Activated T-cell treated with anti-CD3 and anti-CD28 coated beads, Interleukin-2, amount 50 U/mL, for 72 hours (primary cell): ENCODE results near the gene SLC46A2. TPM values are rescaled to one million over a fixed set of nuclear protein-coding genes. Genes with fewer than 3 reads are reported as not detected.

Source experiments
- ATAC-seq, 2 donors: fragments of 150-1000 bp; cut with Tn5 transposase; replicated peaks in 1 of 2; 2 replicates each; pipeline ENCODE4 v1.10.0; 2021; ENCODE audit warnings: moderate library complexity in 2 of 2, mild to moderate bottlenecking in 1 of 2
- DNase-seq, 2 donors: peaks; one replicate each; pipeline ENCODE4 v3.0.0; 2021 to 2022; ENCODE audit warnings: mixed read lengths in 1 of 2
- H3K27ac Mint-ChIP-seq: one replicate; pipeline ENCODE4 v1.8.0; 2022; ENCODE audit warnings: mild to moderate bottlenecking, moderate library complexity, mixed read lengths
- H3K27me3 Mint-ChIP-seq: one replicate; pipeline ENCODE4 v1.8.0; 2022; ENCODE audit warnings: low read depth, mixed read lengths
- H3K36me3 Mint-ChIP-seq, 2 donors: one replicate each; pipeline ENCODE4 v1.8.0; 2022; ENCODE audit warnings: mixed read lengths in 2 of 2, mild to moderate bottlenecking in 1 of 2; ENCODE audit not compliant: insufficient read depth in 2 of 2
- H3K4me1 Mint-ChIP-seq: one replicate; pipeline ENCODE4 v1.8.0; 2022; ENCODE audit warnings: low read depth, mixed read lengths
- H3K4me3 Mint-ChIP-seq, 2 donors: one replicate each; pipeline ENCODE4 v1.8.0; 2022; ENCODE audit warnings: mild to moderate bottlenecking in 2 of 2, mixed read lengths in 2 of 2, moderate library complexity in 2 of 2
- H3K9me3 Mint-ChIP-seq, 2 donors: one replicate each; pipeline ENCODE4 v1.8.0; 2022; ENCODE audit warnings: mixed read lengths in 2 of 2
- total RNA-seq, 2 donors: library from RNA; stranded (reverse); gene quantifications; one replicate each; pipeline ENCODE4 v1.2.3, GENCODE V29; 2022

The SLC46A2 gene
- total RNA-seq, 2 donors from 2014 or later, result not detected

DNA sequence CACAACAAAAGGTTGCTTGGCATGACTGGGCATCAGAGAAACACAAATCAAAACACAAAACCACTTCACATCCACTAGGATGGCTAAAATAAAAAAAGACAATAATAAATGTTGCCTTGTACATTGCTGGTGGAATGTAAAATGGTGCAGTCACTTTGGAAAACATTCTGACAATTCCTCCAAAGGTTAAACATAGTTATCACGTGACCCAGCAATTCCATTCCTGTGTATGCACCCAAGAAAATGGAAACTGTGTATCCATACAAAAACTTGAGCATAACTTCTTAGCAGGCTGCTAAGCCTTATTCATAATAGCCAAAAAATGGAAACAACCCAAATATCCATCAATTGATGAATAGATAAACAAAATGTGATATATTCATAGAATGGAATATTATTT, 10.2 kb upstream of the SLC46A2 start:
- H3K27me3 Mint-ChIP-seq, result peaks cover 47% of the 10 kb centered on the region
- peaks cover 1% of the 10 kb centered on the region in 2 donors for H3K9me3 Mint-ChIP-seq
- no peak for DNase-seq
- H3K4me1 Mint-ChIP-seq, result no peaks in the 10 kb centered on the region
- H3K36me3 Mint-ChIP-seq, result no peaks in the 10 kb centered on the region
- no peak for ATAC-seq
- H3K27ac Mint-ChIP-seq, result no peak overlapping the region
- no peak overlapping the region for H3K4me3 Mint-ChIP-seq

GRCh38 chr9:112900488-112900887, 9.8 kb upstream of the SLC46A2 start:
- ATAC-seq, result no peak
- H3K4me1 Mint-ChIP-seq, result no peaks in the 10 kb centered on the region
- H3K36me3 Mint-ChIP-seq, result no peaks in the 10 kb centered on the region
- no peak for DNase-seq
- peaks cover 2 to 4% of the 10 kb centered on the region in 2 donors for H3K9me3 Mint-ChIP-seq
- H3K4me3 Mint-ChIP-seq, result no peak overlapping the region
- H3K27me3 Mint-ChIP-seq, result peaks cover 49% of the 10 kb centered on the region
- no peak overlapping the region for H3K27ac Mint-ChIP-seq

DNA sequence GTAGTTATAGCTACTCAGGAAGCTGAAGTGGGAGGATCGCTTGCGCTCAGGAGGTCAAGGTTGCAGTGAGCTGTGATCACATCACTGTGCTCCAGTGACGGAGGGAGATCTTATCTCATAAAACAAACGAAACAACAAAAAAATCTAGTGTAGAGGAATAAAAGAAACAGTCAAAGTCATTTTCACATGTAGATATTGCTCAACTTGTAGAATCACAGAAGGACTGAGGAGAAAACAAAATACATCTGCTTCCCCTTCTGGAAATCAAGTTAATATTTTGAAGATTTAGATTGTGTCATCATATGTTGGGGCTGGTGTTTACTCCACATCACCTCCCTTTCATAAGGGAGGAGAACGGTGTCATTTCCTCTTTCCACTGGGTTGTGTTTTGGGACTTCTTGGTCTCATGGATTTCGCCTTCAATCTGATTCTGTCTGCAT, 8.2 kb upstream of the SLC46A2 start:
- H3K27me3 Mint-ChIP-seq, result peaks cover 49% of the 10 kb centered on the region
- H3K4me1 Mint-ChIP-seq, result no peaks in the 10 kb centered on the region
- peaks cover 2 to 4% of the 10 kb centered on the region in 2 donors for H3K9me3 Mint-ChIP-seq
- H3K4me3 Mint-ChIP-seq, result no peak overlapping the region
- no peak for DNase-seq
- no peaks in the 10 kb centered on the region for H3K36me3 Mint-ChIP-seq
- no peak for ATAC-seq
- no peak overlapping the region for H3K27ac Mint-ChIP-seq

GRCh38 chr9:112896131-112896530, 5.5 kb upstream of the SLC46A2 start:
- Mint-ChIP-seq H3K27me3 (peaks cover 54% of the 10 kb centered on the region), H3K4me3 (no peak overlapping the region), H3K36me3 (no peaks in the 10 kb centered on the region), H3K4me1 (no peaks in the 10 kb centered on the region), H3K27ac (no peak overlapping the region), H3K9me3 (peaks cover 2 to 4% of the 10 kb centered on the region in 2 donors)
- DNase-seq (no peak), ATAC-seq (no peak)

DNA sequence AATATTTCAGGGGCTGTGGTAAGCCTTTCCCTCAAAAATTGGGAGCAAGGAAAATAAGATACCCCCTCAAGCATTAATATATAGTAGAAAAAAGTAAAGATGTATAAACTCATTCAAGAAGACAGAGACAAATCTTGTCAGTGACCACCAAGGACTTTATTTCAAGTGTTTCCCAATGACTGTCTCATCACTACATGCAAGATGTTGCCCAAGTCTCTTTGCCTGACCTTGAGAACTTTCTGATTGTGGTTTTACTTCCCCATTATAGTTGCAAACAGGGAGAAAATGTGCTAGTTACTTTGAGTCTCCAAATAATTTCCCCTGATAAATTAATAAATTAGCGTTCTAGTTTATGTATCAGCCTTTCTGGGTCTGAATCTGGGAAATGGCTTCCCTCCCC, 4.0 kb upstream of the SLC46A2 start:
- peaks cover 2 to 4% of the 10 kb centered on the region in 2 donors for H3K9me3 Mint-ChIP-seq
- DNase-seq, result no peak
- H3K27me3 Mint-ChIP-seq, result peaks cover 54% of the 10 kb centered on the region
- no peaks in the 10 kb centered on the region for H3K4me1 Mint-ChIP-seq
- no peak overlapping the region for H3K27ac Mint-ChIP-seq
- no peak overlapping the region for H3K4me3 Mint-ChIP-seq
- no peak for ATAC-seq
- H3K36me3 Mint-ChIP-seq, result no peaks in the 10 kb centered on the region

- H3K9me3 Mint-ChIP-seq, result peaks cover 2 to 4% of the 10 kb centered on the region in 2 donors
- no peak for DNase-seq
- no peak overlapping the region for H3K27ac Mint-ChIP-seq
- peaks cover 58% of the 10 kb centered on the region for H3K27me3 Mint-ChIP-seq
- H3K36me3 Mint-ChIP-seq, result no peaks in the 10 kb centered on the region
- H3K4me1 Mint-ChIP-seq, result no peaks in the 10 kb centered on the region
- H3K4me3 Mint-ChIP-seq, result no peak overlapping the region
- no peak for ATAC-seq
Observed at GRCh38 chr9:112894041-112894440, 3.4 kb upstream of the SLC46A2 start.

DNA sequence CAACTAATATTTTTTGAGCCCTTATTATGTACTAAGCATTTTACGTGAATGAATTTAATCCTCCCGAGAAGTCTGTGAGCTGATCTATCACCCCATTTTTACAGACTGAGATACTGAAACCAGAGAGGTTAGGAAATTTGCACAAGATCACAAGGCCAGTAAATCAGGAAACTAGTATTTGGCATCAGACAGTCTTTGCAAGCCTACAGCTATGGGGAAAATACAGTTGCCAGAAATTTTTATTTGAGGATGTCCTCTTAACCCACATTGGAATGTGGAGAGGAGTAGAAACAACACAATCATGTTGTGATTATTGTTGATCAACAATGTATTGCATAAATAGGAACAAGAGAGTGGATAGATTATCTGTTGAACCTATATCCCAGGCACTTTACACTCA, 2.3 kb upstream of the SLC46A2 start:
- Mint-ChIP-seq H3K27ac (no peak overlapping the region), H3K36me3 (no peaks in the 10 kb centered on the region), H3K9me3 (peaks cover 2 to 4% of the 10 kb centered on the region in 2 donors), H3K4me1 (no peaks in the 10 kb centered on the region), H3K4me3 (no peak overlapping the region), H3K27me3 (peaks cover 50% of the 10 kb centered on the region)
- ATAC-seq (no peak), DNase-seq (no peak)

DNA sequence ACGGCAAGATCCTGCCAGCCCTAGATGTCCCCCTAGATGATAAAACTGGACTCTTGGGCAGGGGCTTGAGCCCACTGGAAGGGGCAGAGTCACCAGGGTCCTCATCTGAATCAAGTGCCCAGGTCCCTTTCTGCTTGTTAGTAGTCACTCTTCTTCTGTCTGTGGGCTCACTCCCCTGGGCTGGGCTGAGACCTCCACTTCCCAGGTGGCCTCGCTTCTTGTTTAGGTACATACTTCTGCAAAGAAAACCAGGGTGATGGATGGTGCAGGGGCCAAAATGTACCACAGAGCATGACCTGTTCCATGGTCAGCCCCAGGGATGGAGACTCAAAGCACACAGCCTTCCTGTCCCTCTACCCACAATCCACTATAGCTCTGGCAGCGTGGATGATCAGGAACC, 845 bp upstream of the SLC46A2 start:
- ATAC-seq (no peak), DNase-seq (no peak)
- no peak overlapping the region for H3K27ac Mint-ChIP-seq
- peaks cover 41% of the 10 kb centered on the region for H3K27me3 Mint-ChIP-seq
- H3K36me3 Mint-ChIP-seq, result no peaks in the 10 kb centered on the region
- H3K4me1 Mint-ChIP-seq, result no peaks in the 10 kb centered on the region
- peaks cover 2 to 4% of the 10 kb centered on the region in 2 donors for H3K9me3 Mint-ChIP-seq
- no peak overlapping the region for H3K4me3 Mint-ChIP-seq

DNA sequence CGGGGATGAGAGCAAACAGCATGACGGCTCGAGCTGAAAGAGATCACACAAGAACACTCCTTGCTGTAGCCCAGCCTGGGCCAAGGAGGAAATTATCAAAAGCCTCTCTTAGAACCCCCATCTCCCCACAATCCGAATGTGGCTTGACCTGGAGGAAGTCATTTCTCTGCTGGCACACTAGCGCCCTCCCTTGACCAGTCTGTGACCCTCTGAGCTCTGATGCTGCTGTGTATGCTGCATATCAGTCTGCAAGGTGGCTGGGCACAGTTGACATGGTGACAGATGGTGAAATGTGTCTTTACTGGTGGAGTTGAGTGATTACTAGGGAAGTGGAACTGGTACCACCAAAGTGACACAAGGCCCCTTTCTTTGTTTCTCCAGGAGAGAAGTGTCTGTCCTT, 3.3 kb downstream of the SLC46A2 start:
- no peak overlapping the region for H3K27ac Mint-ChIP-seq
- no peaks in the 10 kb centered on the region for H3K4me1 Mint-ChIP-seq
- ATAC-seq, result no peak
- H3K36me3 Mint-ChIP-seq, result no peaks in the 10 kb centered on the region
- no peak for DNase-seq
- peaks cover 23% of the 10 kb centered on the region for H3K27me3 Mint-ChIP-seq
- no peak overlapping the region for H3K4me3 Mint-ChIP-seq
- H3K9me3 Mint-ChIP-seq, result no peaks in the 10 kb centered on the region

DNA sequence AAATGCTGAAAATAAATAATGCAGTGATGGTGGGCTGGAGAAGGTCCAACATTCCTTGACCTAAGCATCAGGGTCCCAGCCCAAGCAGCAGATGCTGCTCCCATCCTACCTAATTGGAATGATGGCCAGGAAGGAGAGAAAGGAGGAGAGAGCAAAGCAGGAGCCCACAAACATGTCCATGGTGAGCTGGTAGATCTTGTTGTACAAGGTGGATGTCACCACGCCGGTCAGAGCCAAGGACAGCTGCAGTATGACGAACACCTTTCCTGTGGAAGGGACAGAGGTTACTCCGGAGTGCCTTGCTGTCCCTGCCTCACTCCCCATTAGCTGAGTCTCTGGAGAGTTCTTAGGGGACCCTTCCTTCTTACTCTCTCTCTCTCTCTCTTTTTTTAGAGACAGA, 4.3 kb downstream of the SLC46A2 start:
- Mint-ChIP-seq H3K9me3 (no peaks in the 10 kb centered on the region), H3K4me1 (no peaks in the 10 kb centered on the region), H3K27me3 (peaks cover 13% of the 10 kb centered on the region), H3K27ac (no peak overlapping the region), H3K36me3 (no peaks in the 10 kb centered on the region), H3K4me3 (no peak overlapping the region)
- no peak for ATAC-seq
- DNase-seq, result no peak

DNA sequence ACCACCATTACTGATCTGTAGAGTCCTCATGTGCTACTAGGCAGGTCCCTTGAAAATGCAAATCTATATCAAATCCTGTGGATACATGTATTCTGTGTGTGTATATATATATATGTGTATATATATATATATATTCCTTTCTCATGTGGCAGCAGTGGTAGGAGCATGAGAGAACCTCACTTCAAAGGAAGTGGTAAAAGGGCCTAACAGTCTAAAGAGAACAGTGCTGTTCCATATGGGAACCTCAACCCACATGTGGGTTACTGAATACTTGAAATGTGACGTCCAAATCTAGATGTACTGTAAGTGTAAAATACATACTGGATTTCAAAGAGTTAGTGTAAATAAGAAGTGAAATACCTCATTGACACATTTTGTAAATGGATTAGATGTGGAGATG, 5.4 kb downstream of the SLC46A2 start:
- peaks cover 11% of the 10 kb centered on the region for H3K27me3 Mint-ChIP-seq
- no peaks in the 10 kb centered on the region for H3K4me1 Mint-ChIP-seq
- H3K27ac Mint-ChIP-seq, result no peak overlapping the region
- DNase-seq, result no peak
- H3K36me3 Mint-ChIP-seq, result no peaks in the 10 kb centered on the region
- no peaks in the 10 kb centered on the region for H3K9me3 Mint-ChIP-seq
- H3K4me3 Mint-ChIP-seq, result no peak overlapping the region
- no peak for ATAC-seq

DNA sequence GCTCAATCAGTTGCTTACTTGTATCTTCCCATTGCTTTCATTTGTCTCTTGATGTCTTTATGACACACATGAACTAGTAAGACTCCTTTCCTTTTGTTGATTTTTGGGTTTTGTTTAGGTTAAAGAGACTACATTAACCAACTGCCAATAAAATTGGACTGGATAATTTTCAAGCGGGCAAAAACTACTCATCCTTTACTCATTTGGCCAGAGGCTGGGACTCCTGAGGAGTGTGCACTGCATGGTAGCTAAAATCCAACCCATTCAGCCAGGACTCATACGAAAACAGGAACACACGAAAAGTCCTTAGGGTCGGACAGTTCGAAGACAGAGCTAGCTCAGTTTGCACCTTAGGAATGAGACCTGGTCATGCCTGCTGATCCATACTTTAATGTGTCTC, 6.0 kb downstream of the SLC46A2 start:
- no peaks in the 10 kb centered on the region for H3K9me3 Mint-ChIP-seq
- H3K36me3 Mint-ChIP-seq, result no peaks in the 10 kb centered on the region
- H3K27me3 Mint-ChIP-seq, result peaks cover 5% of the 10 kb centered on the region
- DNase-seq (no peak), ATAC-seq (no peak)
- H3K27ac Mint-ChIP-seq, result no peak overlapping the region
- H3K4me3 Mint-ChIP-seq, result no peak overlapping the region
- H3K4me1 Mint-ChIP-seq, result no peaks in the 10 kb centered on the region

DNA sequence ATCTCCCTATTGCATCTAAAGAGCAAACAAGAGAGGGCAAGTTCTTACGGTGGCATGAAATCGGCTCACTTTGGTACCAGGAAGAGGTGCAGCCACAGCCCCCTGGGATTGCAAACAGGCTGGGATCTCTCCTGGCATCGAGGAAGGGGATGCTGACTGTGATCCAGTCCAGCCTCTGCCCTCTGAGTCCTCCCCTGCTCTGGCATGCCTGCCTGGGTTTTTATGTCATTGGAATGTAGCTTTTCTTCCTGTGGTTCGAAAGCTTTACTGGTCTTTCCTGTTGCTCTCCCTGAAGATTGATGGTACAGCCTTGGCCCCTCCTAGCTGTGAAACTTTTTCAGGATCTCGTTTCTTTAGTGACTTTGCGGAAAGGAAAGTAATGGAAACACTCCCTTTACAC, 6.6 kb downstream of the SLC46A2 start:
- no peak overlapping the region for H3K27ac Mint-ChIP-seq
- no peak overlapping the region for H3K4me3 Mint-ChIP-seq
- H3K27me3 Mint-ChIP-seq, result no peaks in the 10 kb centered on the region
- no peaks in the 10 kb centered on the region for H3K4me1 Mint-ChIP-seq
- ATAC-seq, result no peak
- H3K36me3 Mint-ChIP-seq, result no peaks in the 10 kb centered on the region
- H3K9me3 Mint-ChIP-seq, result no peaks in the 10 kb centered on the region
- no peak for DNase-seq

GRCh38 chr9:112881331-112881730, 9.3 kb downstream of the SLC46A2 start:
- H3K9me3 Mint-ChIP-seq, result no peaks in the 10 kb centered on the region
- peaks cover 0 to under 1% of the 10 kb centered on the region in 2 donors for H3K36me3 Mint-ChIP-seq
- no peak for ATAC-seq
- no peaks in the 10 kb centered on the region for H3K27me3 Mint-ChIP-seq
- no peak overlapping the region for H3K4me3 Mint-ChIP-seq
- H3K27ac Mint-ChIP-seq, result no peak overlapping the region
- no peaks in the 10 kb centered on the region for H3K4me1 Mint-ChIP-seq
- DNase-seq, result no peak
